ENCODE results near the gene TOX4. TPM values are rescaled to one million over a fixed set of nuclear protein-coding genes. Genes with fewer than 3 reads are reported as not detected.

Gene TOX4
- total and polyA plus RNA-seq, 2 donors: 24.2 to 25.1 TPM

DNA sequence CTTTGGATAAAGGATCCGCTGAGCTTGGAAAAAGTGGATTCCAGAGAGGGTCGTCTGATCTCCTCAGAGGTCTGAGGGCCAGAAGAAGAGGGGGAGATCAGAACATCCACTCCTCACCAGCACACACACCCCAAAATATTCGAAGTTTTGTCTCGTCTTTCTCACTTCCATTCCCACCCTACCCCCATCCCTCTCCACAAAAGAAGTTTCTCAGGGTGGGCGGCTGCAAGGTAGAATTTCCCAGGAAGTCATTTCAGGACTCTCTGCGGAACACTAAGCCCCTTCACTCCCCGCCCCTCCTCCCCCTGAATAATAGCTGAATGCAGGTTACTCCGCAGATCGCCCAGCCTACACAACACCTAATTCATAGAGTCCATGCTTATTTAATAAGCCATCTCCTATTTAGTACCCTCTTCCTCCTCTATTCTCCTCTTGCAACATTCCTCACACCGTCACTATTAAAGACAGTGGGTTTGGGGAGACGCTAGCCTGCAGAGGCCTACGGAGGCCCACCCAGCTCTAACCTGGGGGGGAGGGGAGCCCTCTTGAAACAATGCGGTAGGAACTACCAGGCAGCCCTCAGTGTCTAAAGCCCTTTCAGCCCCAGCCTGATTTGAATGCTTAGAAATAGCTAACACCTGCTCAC lies 49.8 kb downstream of the TOX4 start:
- H3K36me3 ChIP-seq (ENCODE audit: control insufficient read depth in 2 of 2, insufficient read depth in 2 of 2, low read length in 1 of 2): peaks cover 0 to 3% of the 10 kb centered on the region in 2 donors
- H3K27ac ChIP-seq (ENCODE audit: low read depth in 1 of 2, low read length in 1 of 2): peak overlapping the region; percentile 78 to 80
- no peaks in the 10 kb centered on the region for H3K9me3 ChIP-seq (ENCODE audit: control insufficient read depth in 2 of 2, insufficient read depth in 1 of 2, low read length in 1 of 2)

GRCh38 chr14:21527318-21527679 lies 50.3 kb downstream of the TOX4 start:
- DNase-seq (ENCODE audit: low read depth in 6 of 9, low spot score in 9 of 9): no peak
- H3K4me1 ChIP-seq (ENCODE audit: control insufficient read depth in 2 of 2, insufficient read depth in 2 of 2, low read length in 2 of 2): peaks cover 8 to 20% of the 10 kb centered on the region in 2 donors
- H3K27me3 ChIP-seq (ENCODE audit: control insufficient read depth in 2 of 2, insufficient read depth in 1 of 2, low read length in 1 of 2): no peaks in the 10 kb centered on the region
- no peaks in the 10 kb centered on the region for H3K9me3 ChIP-seq (ENCODE audit: control insufficient read depth in 2 of 2, insufficient read depth in 1 of 2, low read length in 1 of 2)
- H3K27ac ChIP-seq (ENCODE audit: low read depth in 1 of 2, low read length in 1 of 2): peak overlapping the region in 1 of 2 donors; percentile 78
- peaks cover 0 to 3% of the 10 kb centered on the region in 2 donors for H3K36me3 ChIP-seq (ENCODE audit: control insufficient read depth in 2 of 2, insufficient read depth in 2 of 2, low read length in 1 of 2)
- H3K4me3 ChIP-seq (ENCODE audit: low read length in 2 of 2): no peak overlapping the region
- WGBS: 52% methylated on average over 1 of the region's 1 CpG

More for the DNA sequence above, 49.8 kb downstream of the TOX4 start:
- peaks cover 8 to 20% of the 10 kb centered on the region in 2 donors for H3K4me1 ChIP-seq (ENCODE audit: control insufficient read depth in 2 of 2, insufficient read depth in 2 of 2, low read length in 2 of 2)
- H3K4me3 ChIP-seq (ENCODE audit: low read length in 2 of 2): peak overlapping the region; percentile 72 to 87
- DNase-seq (ENCODE audit: low read depth in 6 of 9, low spot score in 9 of 9): peak in 5 of 9 donors; percentile 11 to 73 (median 46)
- H3K27me3 ChIP-seq (ENCODE audit: control insufficient read depth in 2 of 2, insufficient read depth in 1 of 2, low read length in 1 of 2): no peaks in the 10 kb centered on the region
- 18% methylated on average over 13 of the region's 13 CpGs for WGBS

- DNase-seq (ENCODE audit: low read depth in 6 of 9, low spot score in 9 of 9): no peak
- Histone ChIP-seq H3K9me3 (ENCODE audit: control insufficient read depth in 2 of 2, insufficient read depth in 1 of 2, low read length in 1 of 2) (no peaks in the 10 kb centered on the region), H3K4me3 (ENCODE audit: low read length in 2 of 2) (no peak overlapping the region), H3K4me1 (ENCODE audit: control insufficient read depth in 2 of 2, insufficient read depth in 2 of 2, low read length in 2 of 2) (peaks cover 8 to 20% of the 10 kb centered on the region in 2 donors), H3K27ac (ENCODE audit: low read depth in 1 of 2, low read length in 1 of 2) (peak overlapping the region in 1 of 2 donors; percentile 53), H3K27me3 (ENCODE audit: control insufficient read depth in 2 of 2, insufficient read depth in 1 of 2, low read length in 1 of 2) (peaks cover 3 to 8% of the 10 kb centered on the region in 2 donors), H3K36me3 (ENCODE audit: control insufficient read depth in 2 of 2, insufficient read depth in 2 of 2, low read length in 1 of 2) (no peaks in the 10 kb centered on the region)
- 93% methylated on average over 4 of the region's 4 CpGs for WGBS
Measured at GRCh38 chr14:21528381-21529348, 51.7 kb downstream of the TOX4 start.

GRCh38 chr14:21529515-21529914 lies 52.5 kb downstream of the TOX4 start:
- Histone ChIP-seq H3K27ac (ENCODE audit: low read depth in 1 of 2, low read length in 1 of 2) (no peak overlapping the region), H3K4me3 (ENCODE audit: low read length in 2 of 2) (no peak overlapping the region), H3K4me1 (ENCODE audit: control insufficient read depth in 2 of 2, insufficient read depth in 2 of 2, low read length in 2 of 2) (peaks cover 8 to 22% of the 10 kb centered on the region in 2 donors), H3K36me3 (ENCODE audit: control insufficient read depth in 2 of 2, insufficient read depth in 2 of 2, low read length in 1 of 2) (no peaks in the 10 kb centered on the region), H3K27me3 (ENCODE audit: control insufficient read depth in 2 of 2, insufficient read depth in 1 of 2, low read length in 1 of 2) (peaks cover 3 to 13% of the 10 kb centered on the region in 2 donors), H3K9me3 (ENCODE audit: control insufficient read depth in 2 of 2, insufficient read depth in 1 of 2, low read length in 1 of 2) (no peaks in the 10 kb centered on the region)
- DNase-seq (ENCODE audit: low read depth in 6 of 9, low spot score in 9 of 9): no peak
- WGBS: 100% methylated on average over 1 of the region's 1 CpG

DNA sequence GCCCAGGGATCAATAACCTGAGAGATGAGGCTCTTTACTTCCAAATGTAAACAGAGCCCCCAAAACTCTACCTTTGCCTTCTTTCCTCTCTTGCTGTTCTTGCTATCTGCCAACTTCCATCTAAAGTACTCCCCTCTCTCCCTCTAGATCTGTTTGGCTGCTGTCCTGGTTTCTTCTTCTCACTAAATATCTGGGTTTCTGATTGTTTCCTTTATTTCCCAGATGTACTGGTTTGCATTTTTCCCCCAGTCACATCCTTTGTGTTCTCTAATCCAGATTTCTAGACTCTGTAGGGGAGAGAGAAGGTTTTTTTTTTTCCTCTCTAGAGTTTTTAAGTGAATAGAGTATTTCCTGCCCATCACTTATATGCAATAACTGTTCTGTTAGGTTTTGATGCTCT lies 56.3 kb downstream of the TOX4 start:
- H3K27me3 ChIP-seq (ENCODE audit: control insufficient read depth in 2 of 2, insufficient read depth in 1 of 2, low read length in 1 of 2): peaks cover 13 to 49% of the 10 kb centered on the region in 2 donors
- peaks cover 10 to 15% of the 10 kb centered on the region in 2 donors for H3K4me1 ChIP-seq (ENCODE audit: control insufficient read depth in 2 of 2, insufficient read depth in 2 of 2, low read length in 2 of 2)
- no peaks in the 10 kb centered on the region for H3K9me3 ChIP-seq (ENCODE audit: control insufficient read depth in 2 of 2, insufficient read depth in 1 of 2, low read length in 1 of 2)
- DNase-seq (ENCODE audit: low read depth in 6 of 9, low spot score in 9 of 9): no peak
- H3K4me3 ChIP-seq (ENCODE audit: low read length in 2 of 2): no peak overlapping the region
- no peak overlapping the region for H3K27ac ChIP-seq (ENCODE audit: low read depth in 1 of 2, low read length in 1 of 2)
- no peaks in the 10 kb centered on the region for H3K36me3 ChIP-seq (ENCODE audit: control insufficient read depth in 2 of 2, insufficient read depth in 2 of 2, low read length in 1 of 2)

- peaks cover 14 to 62% of the 10 kb centered on the region in 2 donors for H3K27me3 ChIP-seq (ENCODE audit: control insufficient read depth in 2 of 2, insufficient read depth in 1 of 2, low read length in 1 of 2)
- DNase-seq (ENCODE audit: low read depth in 6 of 9, low spot score in 9 of 9): peak in 2 of 9 donors; percentile 20 to 40
- 70% methylated on average over 4 of the region's 4 CpGs for WGBS
- no peaks in the 10 kb centered on the region for H3K9me3 ChIP-seq (ENCODE audit: control insufficient read depth in 2 of 2, insufficient read depth in 1 of 2, low read length in 1 of 2)
- H3K36me3 ChIP-seq (ENCODE audit: control insufficient read depth in 2 of 2, insufficient read depth in 2 of 2, low read length in 1 of 2): no peaks in the 10 kb centered on the region
- H3K4me1 ChIP-seq (ENCODE audit: control insufficient read depth in 2 of 2, insufficient read depth in 2 of 2, low read length in 2 of 2): peaks cover 10 to 15% of the 10 kb centered on the region in 2 donors
- no peak overlapping the region for H3K27ac ChIP-seq (ENCODE audit: low read depth in 1 of 2, low read length in 1 of 2)
- H3K4me3 ChIP-seq (ENCODE audit: low read length in 2 of 2): no peak overlapping the region
Measured at GRCh38 chr14:21534576-21534975, 57.6 kb downstream of the TOX4 start.

DNA sequence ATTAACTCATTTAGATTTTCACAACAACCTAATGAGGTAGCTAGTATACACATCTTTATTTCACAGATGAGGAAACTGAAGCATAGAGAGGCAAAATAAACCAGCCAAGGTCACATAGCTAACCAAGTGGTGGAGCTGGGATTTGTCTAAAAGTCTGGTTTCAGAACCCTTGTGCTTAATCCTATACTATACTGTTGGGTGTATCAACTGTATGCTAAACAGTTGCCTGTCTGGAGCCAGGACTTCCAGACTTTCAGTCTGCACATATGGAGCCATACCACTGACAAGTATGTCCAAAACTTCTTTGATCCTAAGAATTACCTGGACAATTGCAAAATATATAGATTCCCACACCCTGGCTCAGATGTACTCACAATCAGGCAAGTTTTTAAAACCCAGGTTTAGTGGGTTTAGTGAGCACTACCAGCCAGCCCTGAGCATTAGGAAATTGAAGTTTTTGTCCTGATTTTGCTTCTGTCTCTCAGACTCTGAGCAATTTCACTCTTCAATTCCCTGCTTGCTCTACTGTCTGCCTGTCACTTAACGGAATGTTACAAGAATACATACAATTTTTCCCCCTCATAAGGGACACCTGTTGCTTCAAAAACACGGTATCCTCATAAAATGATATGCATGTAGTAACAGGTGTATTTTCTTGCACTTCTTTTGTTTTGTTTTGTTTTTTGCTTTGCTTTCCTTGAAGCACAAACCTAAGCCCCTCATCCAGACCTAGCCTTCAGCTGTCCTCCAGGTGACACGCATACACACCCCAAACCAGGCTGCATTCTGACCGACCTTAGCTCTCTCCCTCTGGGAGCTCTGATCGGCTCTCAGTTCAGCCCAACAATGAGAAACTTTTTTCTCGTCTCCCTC lies 58.8 kb downstream of the TOX4 start:
- Histone ChIP-seq H3K27me3 (ENCODE audit: control insufficient read depth in 2 of 2, insufficient read depth in 1 of 2, low read length in 1 of 2) (peaks cover 16 to 65% of the 10 kb centered on the region in 2 donors), H3K4me1 (ENCODE audit: control insufficient read depth in 2 of 2, insufficient read depth in 2 of 2, low read length in 2 of 2) (peaks cover 10 to 15% of the 10 kb centered on the region in 2 donors), H3K4me3 (ENCODE audit: low read length in 2 of 2) (no peak overlapping the region), H3K9me3 (ENCODE audit: control insufficient read depth in 2 of 2, insufficient read depth in 1 of 2, low read length in 1 of 2) (no peaks in the 10 kb centered on the region), H3K27ac (ENCODE audit: low read depth in 1 of 2, low read length in 1 of 2) (no peak overlapping the region), H3K36me3 (ENCODE audit: control insufficient read depth in 2 of 2, insufficient read depth in 2 of 2, low read length in 1 of 2) (no peaks in the 10 kb centered on the region)
- DNase-seq (ENCODE audit: low read depth in 6 of 9, low spot score in 9 of 9): no peak
- WGBS: 51% methylated on average over 6 of the region's 6 CpGs

GRCh38 chr14:21536418-21537089 lies 59.6 kb downstream of the TOX4 start:
- Histone ChIP-seq H3K9me3 (ENCODE audit: control insufficient read depth in 2 of 2, insufficient read depth in 1 of 2, low read length in 1 of 2) (no peaks in the 10 kb centered on the region), H3K4me1 (ENCODE audit: control insufficient read depth in 2 of 2, insufficient read depth in 2 of 2, low read length in 2 of 2) (peaks cover 10 to 15% of the 10 kb centered on the region in 2 donors), H3K27ac (ENCODE audit: low read depth in 1 of 2, low read length in 1 of 2) (no peak overlapping the region), H3K27me3 (ENCODE audit: control insufficient read depth in 2 of 2, insufficient read depth in 1 of 2, low read length in 1 of 2) (peaks cover 16 to 65% of the 10 kb centered on the region in 2 donors), H3K36me3 (ENCODE audit: control insufficient read depth in 2 of 2, insufficient read depth in 2 of 2, low read length in 1 of 2) (no peaks in the 10 kb centered on the region), H3K4me3 (ENCODE audit: low read length in 2 of 2) (no peak overlapping the region)
- 10% methylated on average over 25 of the region's 25 CpGs for WGBS
- no peak for DNase-seq (ENCODE audit: low read depth in 6 of 9, low spot score in 9 of 9)
